Measurements from ENCODE around the gene INKA1.
A peak's percentile ranks its signal among the peaks of the same experiment; 100 is the strongest.
"Not testable (repeated sequence)": the region's sequence is repeated elsewhere in the genome, so short reads cannot be mapped to it uniquely, and the experiment has no call there.

The INKA1 gene

GRCh38 chr3:49813497-49814174, 10.6 kb downstream of the INKA1 start, which contains the start of gene UBA7:
UBA7 (minus strand) TSS chr3:49813953; CDS start chr3:49813787, 166 bp downstream.
- Histone ChIP-seq H3K4me3 (ENCODE audit: low read depth, low read length) (peak within 1 kb of the TSS; percentile 42), H3K27ac (peak within 1 kb of the TSS; percentile 5), H3K27me3 (replicated peaks) (no peaks in the 10 kb centered on the region), H3K36me3 (replicated peaks) (no peaks in the 10 kb centered on the region)
- in situ Hi-C loops (cut with HindIII; ENCODE audit: low pct_ligation_motif_present, low sequenced_read_pairs): no loop called here
- no peak for TF ChIP-seq CTCF (IDR thresholded peaks at IDR 0.05; ENCODE audit: low read depth, low read length, missing control alignments)
- peak; percentile 55 for DNase-seq

- in situ Hi-C loops (cut with HindIII; ENCODE audit: low pct_ligation_motif_present, low sequenced_read_pairs); H3K36me3 ChIP-seq (replicated peaks); H3K27me3 ChIP-seq (replicated peaks); H3K4me3 ChIP-seq (ENCODE audit: low read depth, low read length); H3K27ac ChIP-seq; DNase-seq: not testable (repeated sequence)
Measured at GRCh38 chr3:49823131-49823530, 20.1 kb downstream of the INKA1 start.

- no peak for DNase-seq
- H3K36me3 ChIP-seq (replicated peaks): no peaks in the 10 kb centered on the region
- TF ChIP-seq CTCF (IDR thresholded peaks at IDR 0.05; ENCODE audit: low read depth, low read length, missing control alignments): no peak
- in situ Hi-C loops (cut with HindIII; ENCODE audit: low pct_ligation_motif_present, low sequenced_read_pairs): no loop called here
- H3K4me3 ChIP-seq (ENCODE audit: low read depth, low read length): no peak overlapping the region
- H3K27ac ChIP-seq: no peak overlapping the region
- no peaks in the 10 kb centered on the region for H3K27me3 ChIP-seq (replicated peaks)
Measured at GRCh38 chr3:49826016-49826415, 23.0 kb downstream of the INKA1 start.

- no peak for DNase-seq
- Histone ChIP-seq H3K36me3 (replicated peaks) (no peaks in the 10 kb centered on the region), H3K27me3 (replicated peaks) (no peaks in the 10 kb centered on the region), H3K4me3 (ENCODE audit: low read depth, low read length) (no peak overlapping the region), H3K27ac (no peak overlapping the region)
- no peak for TF ChIP-seq CTCF (IDR thresholded peaks at IDR 0.05; ENCODE audit: low read depth, low read length, missing control alignments)
- in situ Hi-C loops (cut with HindIII; ENCODE audit: low pct_ligation_motif_present, low sequenced_read_pairs): no loop called here
Measured at GRCh38 chr3:49831341-49831740, 28.3 kb downstream of the INKA1 start.

GRCh38 chr3:49839193-49839809, 36.2 kb downstream of the INKA1 start:
- in situ Hi-C loops (cut with HindIII; ENCODE audit: low pct_ligation_motif_present, low sequenced_read_pairs): no loop called here
- peak; percentile 91 for TF ChIP-seq CTCF (IDR thresholded peaks at IDR 0.05; ENCODE audit: low read depth, low read length, missing control alignments)
- no peak overlapping the region for H3K4me3 ChIP-seq (ENCODE audit: low read depth, low read length)

GRCh38 chr3:49840388-49840787, 37.3 kb downstream of the INKA1 start:
- Histone ChIP-seq H3K27ac (no peak overlapping the region), H3K27me3 (replicated peaks) (no peaks in the 10 kb centered on the region), H3K36me3 (replicated peaks) (no peaks in the 10 kb centered on the region), H3K4me3 (ENCODE audit: low read depth, low read length) (no peak overlapping the region)
- no peak for DNase-seq
- no peak for TF ChIP-seq CTCF (IDR thresholded peaks at IDR 0.05; ENCODE audit: low read depth, low read length, missing control alignments)
- in situ Hi-C loops (cut with HindIII; ENCODE audit: low pct_ligation_motif_present, low sequenced_read_pairs): no loop called here

More at GRCh38 chr3:49839193-49839809, 36.2 kb downstream of the INKA1 start:
- Histone ChIP-seq H3K27ac (no peak overlapping the region), H3K36me3 (replicated peaks) (no peaks in the 10 kb centered on the region), H3K27me3 (replicated peaks) (no peaks in the 10 kb centered on the region)
- DNase-seq: peak; percentile 66
